HG03571 (cell line): ENCODE data around the gene KCNT1.

Experiments used
- ATAC-seq: cut with Tn5 transposase; IDR thresholded peaks from one replicate; pipeline ENCODE4 v1.9.1; 2021; ENCODE audit not compliant: unreplicated experiment

Gene KCNT1

GRCh38 chr9:135762921-135763320 lies 60.9 kb downstream of the KCNT1 start:
- no peak for ATAC-seq

- ATAC-seq: no peak
These were observed 61.9 kb downstream of the KCNT1 start for GRCh38 chr9:135763716-135764446.

GRCh38 chr9:135764731-135765130 lies 62.7 kb downstream of the KCNT1 start:
- no peak for ATAC-seq

- no peak for ATAC-seq
These were observed 63.4 kb downstream of the KCNT1 start for GRCh38 chr9:135765416-135765815.

GRCh38 chr9:135766251-135766650 lies 64.3 kb downstream of the KCNT1 start:
- no peak for ATAC-seq

- no peak for ATAC-seq
These were observed 64.7 kb downstream of the KCNT1 start for GRCh38 chr9:135766707-135767106.

GRCh38 chr9:135768516-135769218 lies 66.7 kb downstream of the KCNT1 start:
- no peak for ATAC-seq

GRCh38 chr9:135769489-135770202 lies 67.7 kb downstream of the KCNT1 start:
- no peak for ATAC-seq

GRCh38 chr9:135770203-135770535 lies 68.2 kb downstream of the KCNT1 start:
- ATAC-seq: no peak

GRCh38 chr9:135770771-135771170 lies 68.8 kb downstream of the KCNT1 start:
- no peak for ATAC-seq

GRCh38 chr9:135771401-135772051 lies 69.5 kb downstream of the KCNT1 start:
- no peak for ATAC-seq

- ATAC-seq: no peak
These were observed 70.2 kb downstream of the KCNT1 start for GRCh38 chr9:135772056-135772646.

GRCh38 chr9:135772702-135773493 lies 70.9 kb downstream of the KCNT1 start:
- no peak for ATAC-seq

GRCh38 chr9:135773530-135774238 lies 71.7 kb downstream of the KCNT1 start:
- ATAC-seq: no peak

- ATAC-seq: no peak
These were observed 72.3 kb downstream of the KCNT1 start for GRCh38 chr9:135774239-135774747.

- no peak for ATAC-seq
These were observed 73.0 kb downstream of the KCNT1 start for GRCh38 chr9:135774794-135775525.

- no peak for ATAC-seq
These were observed 73.9 kb downstream of the KCNT1 start for GRCh38 chr9:135775911-135776310.

GRCh38 chr9:135776893-135777622 lies 75.1 kb downstream of the KCNT1 start:
- ATAC-seq: no peak
